H9 (cell line): ENCODE results near the gene GRIK1. TPM values are rescaled to one million over a fixed set of nuclear protein-coding genes. Genes with fewer than 3 reads are reported as not detected.

Source experiments
- DNase-seq: peaks from one replicate; pipeline ENCODE4 v3.0.0-alpha.2; 2017
- H2AFZ ChIP-seq: one replicate; pipeline ENCODE4 v1.6.1; 2013; ENCODE audit warnings: mild to moderate bottlenecking, low read length, control low read depth, moderate library complexity
- H2AK5ac ChIP-seq: 2 replicates; pipeline ENCODE4 v1.6.1; 2013; ENCODE audit warnings: low read length, control low read depth, mixed read lengths; ENCODE audit not compliant: insufficient read length
- H2BK120ac ChIP-seq: one replicate; pipeline ENCODE4 v1.6.1; 2013; ENCODE audit warnings: low read depth, mild to moderate bottlenecking, low read length, control low read depth, inconsistent platforms; ENCODE audit not compliant: poor library complexity, severe bottlenecking
- H2BK12ac ChIP-seq: 2 replicates; pipeline ENCODE4 v1.6.1; 2013; ENCODE audit warnings: low read length, control low read depth, mixed read lengths, low read depth; ENCODE audit not compliant: insufficient read length
- H2BK15ac ChIP-seq: 2 replicates; pipeline ENCODE4 v1.6.1; 2013; ENCODE audit warnings: low read depth, low read length, control low read depth
- H2BK20ac ChIP-seq: one replicate; pipeline ENCODE4 v1.6.1; 2013; ENCODE audit warnings: low read depth, mild to moderate bottlenecking, low read length, control low read depth, inconsistent platforms; ENCODE audit not compliant: poor library complexity, severe bottlenecking
- H2BK5ac ChIP-seq: 2 replicates; pipeline ENCODE4 v1.6.1; 2013; ENCODE audit warnings: low read length, control low read depth, mixed read lengths; ENCODE audit not compliant: insufficient read length
- H3K14ac ChIP-seq: 2 replicates; pipeline ENCODE4 v1.6.1; 2013; ENCODE audit warnings: low read length, control low read depth; ENCODE audit not compliant: insufficient read depth
- H3K18ac ChIP-seq: 2 replicates; pipeline ENCODE4 v1.6.1; 2013; ENCODE audit warnings: low read depth, mild to moderate bottlenecking, mixed read lengths, low read length, control low read depth; ENCODE audit not compliant: insufficient read length
- H3K23ac ChIP-seq: 2 replicates; pipeline ENCODE4 v1.6.1; 2013; ENCODE audit warnings: low read length, control low read depth, mixed read lengths, low read depth; ENCODE audit not compliant: insufficient read length
- H3K23me2 ChIP-seq: 2 replicates; pipeline ENCODE4 v1.6.1; 2013; ENCODE audit warnings: low read depth, mild to moderate bottlenecking, mixed read lengths, low read length, control low read depth; ENCODE audit not compliant: insufficient read length, poor library complexity, severe bottlenecking
- H3K27ac ChIP-seq: 2 replicates; pipeline ENCODE4 v1.5.1; 2013; ENCODE audit warnings: low read length, control low read depth, mixed read lengths, low read depth; ENCODE audit not compliant: insufficient read length
- H3K27me3 ChIP-seq: 2 replicates; pipeline ENCODE4 v1.6.1; 2013; ENCODE audit warnings: low read length, control low read depth, inconsistent platforms; ENCODE audit not compliant: insufficient read depth
- H3K4ac ChIP-seq: 2 replicates; pipeline ENCODE4 v1.6.1; 2013; ENCODE audit warnings: low read depth, mild to moderate bottlenecking, control low read depth, inconsistent platforms, low read length, moderate library complexity
- H3K4me1 ChIP-seq: 2 replicates; pipeline ENCODE4 v1.6.1; 2013; ENCODE audit warnings: low read length, control low read depth, inconsistent platforms; ENCODE audit not compliant: insufficient read depth
- H3K4me2 ChIP-seq: 2 replicates; pipeline ENCODE4 v1.6.1; 2013; ENCODE audit warnings: low read length, control low read depth, mixed read lengths; ENCODE audit not compliant: insufficient read length, insufficient read depth
- H3K56ac ChIP-seq: 2 replicates; pipeline ENCODE4 v1.6.1; 2013; ENCODE audit warnings: low read depth, mild to moderate bottlenecking, mixed read lengths, low read length, control low read depth; ENCODE audit not compliant: insufficient read length
- H3K79me1 ChIP-seq: 2 replicates; pipeline ENCODE4 v1.6.1; 2013; ENCODE audit warnings: low read depth, mild to moderate bottlenecking, moderate library complexity, low read length, control low read depth, inconsistent platforms; ENCODE audit not compliant: insufficient read depth, poor library complexity, severe bottlenecking
- H3K79me2 ChIP-seq: 2 replicates; pipeline ENCODE4 v1.6.1; 2013; ENCODE audit warnings: low read length, control low read depth, inconsistent platforms; ENCODE audit not compliant: insufficient read depth
- H3K9ac ChIP-seq: 2 replicates; pipeline ENCODE4 v1.6.1; 2013; ENCODE audit warnings: low read length, control low read depth, mixed read lengths; ENCODE audit not compliant: insufficient read length; ENCODE audit errors: extremely low read depth
- H3K9me3 ChIP-seq: one replicate; pipeline ENCODE4 v1.6.1; 2013; ENCODE audit warnings: low read depth, low read length, inconsistent platforms; ENCODE audit not compliant: control insufficient read depth
- H3T11ph ChIP-seq: one replicate; pipeline ENCODE4 v1.6.1; 2013; ENCODE audit warnings: mild to moderate bottlenecking, low read length, control low read depth, inconsistent platforms
- H4K20me1 ChIP-seq: one replicate; pipeline ENCODE4 v1.6.1; 2013; ENCODE audit not compliant: control insufficient read depth, insufficient read length, insufficient read depth
- H4K5ac ChIP-seq: 2 replicates; pipeline ENCODE4 v1.6.1; 2013; ENCODE audit warnings: low read depth, mild to moderate bottlenecking, mixed read lengths, low read length, control low read depth; ENCODE audit not compliant: insufficient read length
- H4K8ac ChIP-seq: replicated peaks from 2 replicates; pipeline ENCODE4 v1.6.1; 2013; ENCODE audit warnings: low read length, control low read depth, mixed read lengths, low read depth; ENCODE audit not compliant: insufficient read length
- H4K91ac ChIP-seq: 2 replicates; pipeline ENCODE4 v1.6.1; 2013; ENCODE audit warnings: low read depth, mild to moderate bottlenecking, moderate library complexity, mixed read lengths, low read length, control low read depth; ENCODE audit not compliant: insufficient read length
- H3K27ac Mint-ChIP-seq, 3 experiments: 2 replicates in 2 of 3; 3 replicates in 1 of 3; pipeline ENCODE4 v1.8.0; 2020 to 2021; ENCODE audit warnings: mixed read lengths in 3 of 3, mild to moderate bottlenecking in 1 of 3, moderate library complexity in 1 of 3
- H3K27me3 Mint-ChIP-seq: 2 replicates; pipeline ENCODE4 v1.8.0; 2021; ENCODE audit warnings: low read depth, mild to moderate bottlenecking, moderate library complexity, mixed read lengths
- H3K36me3 Mint-ChIP-seq, 3 experiments: 2 replicates in 2 of 3; 3 replicates in 1 of 3; pipeline ENCODE4 v1.8.0; 2020 to 2021; ENCODE audit warnings: low read depth in 3 of 3, mixed read lengths in 3 of 3; ENCODE audit not compliant: insufficient read depth in 1 of 3
- H3K4me1 Mint-ChIP-seq, 2 experiments: 2 replicates each; pipeline ENCODE4 v1.8.0; 2020; ENCODE audit warnings: mixed read lengths in 2 of 2
- H3K4me3 Mint-ChIP-seq, 2 experiments: 2 replicates in 1 of 2; 3 replicates in 1 of 2; pipeline ENCODE4 v1.8.0; 2020 to 2021; ENCODE audit warnings: mild to moderate bottlenecking in 2 of 2, mixed read lengths in 2 of 2, moderate library complexity in 1 of 2
- H3K9me3 Mint-ChIP-seq, 2 experiments: 2 replicates in 1 of 2; 3 replicates in 1 of 2; pipeline ENCODE4 v1.8.0; 2020; ENCODE audit warnings: mild to moderate bottlenecking in 2 of 2, mixed read lengths in 2 of 2, moderate library complexity in 1 of 2
- WGBS: extraction: QIAGEN DNeasy Blood & Tissue Kit; methylation state at CpG from one replicate; pipeline ENCODE4 v1.1.7; 2013; ENCODE audit warnings: missing lambda C conversion rate, low lambda C conversion rate, mixed read lengths; ENCODE audit not compliant: insufficient read length; ENCODE audit errors: extremely low coverage; 5-methylcytosine and 5-hydroxymethylcytosine counted together
- total RNA-seq: library from RNA; stranded (reverse); gene quantifications from 2 replicates; pipeline ENCODE4 v1.2.1, GENCODE V29; 2021
- TF ChIP-seq, protein P1 (sequence below): fragments of 200-600 bp; sonication (generic); conservative IDR thresholded peaks from 3 replicates; pipeline ENCODE4 v1.8.0; 2021; ENCODE audit warnings: antibody characterized with exemption, mild to moderate bottlenecking

GRIK1 gene
- total RNA-seq, 1 experiment from 2014 or later: not detected

DNA sequence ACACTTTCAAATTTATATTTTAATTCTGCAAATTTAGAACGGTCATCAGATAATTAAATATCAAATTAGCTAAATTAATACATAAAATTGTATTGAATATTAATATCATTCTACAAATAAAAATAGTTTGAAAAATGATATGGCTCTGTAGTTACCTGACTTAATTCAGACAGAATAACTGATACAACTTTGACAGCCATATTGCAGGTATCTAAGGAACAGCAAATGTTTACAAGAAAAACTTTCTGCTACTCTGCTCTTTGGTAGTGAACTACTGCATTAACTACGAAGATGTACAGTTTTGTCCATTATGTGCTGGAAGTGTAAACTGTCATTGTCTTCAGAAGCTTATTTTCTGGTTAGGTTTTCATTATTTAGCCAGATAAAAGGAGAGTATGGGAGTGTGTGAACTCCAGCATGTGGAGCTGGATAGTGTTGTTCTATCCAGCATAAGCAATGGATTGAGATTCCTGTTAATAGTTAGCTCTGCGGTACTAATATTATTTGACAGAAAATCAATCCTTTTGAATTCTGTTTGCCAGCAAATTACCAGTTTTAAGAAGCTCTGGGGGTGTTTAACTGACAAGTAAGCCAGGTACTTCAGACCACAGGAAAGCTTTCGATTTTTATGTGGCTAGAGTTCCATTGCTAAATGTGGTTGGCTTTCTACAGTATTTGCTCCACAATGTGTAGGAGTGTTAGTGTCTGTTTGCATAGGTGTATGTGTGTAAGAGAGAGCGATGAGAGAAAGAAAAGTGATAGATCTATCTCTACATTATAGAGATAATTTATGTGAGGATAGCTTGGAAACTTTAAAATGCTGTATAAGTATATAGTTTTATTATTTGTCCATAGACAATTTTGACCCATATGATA lies 247.9 kb downstream of the GRIK1 start:
- Histone ChIP-seq H2BK12ac (no peak overlapping the region), H3T11ph (no peak overlapping the region), H2BK20ac (no peak overlapping the region), H4K20me1 (no peaks in the 10 kb centered on the region), H3K9me3 (no peaks in the 10 kb centered on the region), H3K4ac (no peak overlapping the region), H3K14ac (no peak overlapping the region), H3K79me1 (no peaks in the 10 kb centered on the region), H3K9ac (no peak overlapping the region), H4K91ac (no peak overlapping the region), H2AK5ac (no peak overlapping the region), H2BK15ac (no peak overlapping the region), H4K5ac (no peak overlapping the region), H3K27me3 (no peaks in the 10 kb centered on the region), H2AFZ (no peak overlapping the region), H3K56ac (no peak overlapping the region), H3K18ac (no peak overlapping the region), H3K27ac (no peak overlapping the region), H3K4me2 (no peak overlapping the region), H3K23me2 (no peaks in the 10 kb centered on the region), H3K79me2 (no peaks in the 10 kb centered on the region), H4K8ac (no peak overlapping the region), H3K4me1 (no peaks in the 10 kb centered on the region), H2BK5ac (no peak overlapping the region), H2BK120ac (no peak overlapping the region), H3K23ac (no peak overlapping the region)
- no peak overlapping the region for H3K4me3 Mint-ChIP-seq
- TF ChIP-seq, protein P1, sequence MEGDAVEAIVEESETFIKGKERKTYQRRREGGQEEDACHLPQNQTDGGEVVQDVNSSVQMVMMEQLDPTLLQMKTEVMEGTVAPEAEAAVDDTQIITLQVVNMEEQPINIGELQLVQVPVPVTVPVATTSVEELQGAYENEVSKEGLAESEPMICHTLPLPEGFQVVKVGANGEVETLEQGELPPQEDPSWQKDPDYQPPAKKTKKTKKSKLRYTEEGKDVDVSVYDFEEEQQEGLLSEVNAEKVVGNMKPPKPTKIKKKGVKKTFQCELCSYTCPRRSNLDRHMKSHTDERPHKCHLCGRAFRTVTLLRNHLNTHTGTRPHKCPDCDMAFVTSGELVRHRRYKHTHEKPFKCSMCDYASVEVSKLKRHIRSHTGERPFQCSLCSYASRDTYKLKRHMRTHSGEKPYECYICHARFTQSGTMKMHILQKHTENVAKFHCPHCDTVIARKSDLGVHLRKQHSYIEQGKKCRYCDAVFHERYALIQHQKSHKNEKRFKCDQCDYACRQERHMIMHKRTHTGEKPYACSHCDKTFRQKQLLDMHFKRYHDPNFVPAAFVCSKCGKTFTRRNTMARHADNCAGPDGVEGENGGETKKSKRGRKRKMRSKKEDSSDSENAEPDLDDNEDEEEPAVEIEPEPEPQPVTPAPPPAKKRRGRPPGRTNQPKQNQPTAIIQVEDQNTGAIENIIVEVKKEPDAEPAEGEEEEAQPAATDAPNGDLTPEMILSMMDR: no peak
- no peak overlapping the region for H3K27ac Mint-ChIP-seq
- no CpG with 5 or more reads among the region's 5 CpGs for WGBS
- H3K27me3 Mint-ChIP-seq: peaks cover 6% of the 10 kb centered on the region; the same call in 1 of the 2 replicates
- no peak for DNase-seq
- H3K4me1 Mint-ChIP-seq: no peaks in the 10 kb centered on the region
- H3K36me3 Mint-ChIP-seq: no peaks in the 10 kb centered on the region
- no peaks in the 10 kb centered on the region for H3K9me3 Mint-ChIP-seq
